GM19238 (cell line): ENCODE results near the gene SPATA13.
A peak's percentile ranks its signal among the peaks of the same experiment; 100 is the strongest.

ENCODE experiments used
- DNase-seq: peaks from one replicate; pipeline ENCODE4 v3.0.0; 2011; ENCODE audit warnings: low spot score; ENCODE audit not compliant: insufficient read length

Gene SPATA13

GRCh38 chr13:24141333-24141910 is 19.1 kb upstream of the SPATA13 start:
- no peak for DNase-seq

- DNase-seq = no peak
Measured at GRCh38 chr13:24142453-24142852, 18.1 kb upstream of the SPATA13 start.

- no peak for DNase-seq
Measured at GRCh38 chr13:24142886-24143285, 17.6 kb upstream of the SPATA13 start.

- no peak for DNase-seq
Measured at GRCh38 chr13:24145240-24145639, 15.3 kb upstream of the SPATA13 start.

GRCh38 chr13:24145674-24146073 is 14.8 kb upstream of the SPATA13 start:
- DNase-seq = no peak

- DNase-seq = no peak
Measured at GRCh38 chr13:24146961-24147569, 13.5 kb upstream of the SPATA13 start.

GRCh38 chr13:24147570-24147963 is 13.0 kb upstream of the SPATA13 start:
- DNase-seq = peak; percentile 23

GRCh38 chr13:24148414-24149235 is 11.9 kb upstream of the SPATA13 start:
- no peak for DNase-seq

GRCh38 chr13:24149246-24150032 is 11.1 kb upstream of the SPATA13 start:
- DNase-seq = no peak

- no peak for DNase-seq
Measured at GRCh38 chr13:24150572-24150971, 9.9 kb upstream of the SPATA13 start.

- DNase-seq = no peak
Measured at GRCh38 chr13:24151864-24152263, 8.7 kb upstream of the SPATA13 start.

GRCh38 chr13:24152292-24153214 is 8.0 kb upstream of the SPATA13 start:
- no peak for DNase-seq

GRCh38 chr13:24153347-24153746 is 7.2 kb upstream of the SPATA13 start:
- DNase-seq = no peak

GRCh38 chr13:24153979-24154701 is 6.4 kb upstream of the SPATA13 start:
- no peak for DNase-seq

GRCh38 chr13:24159357-24159756 is 1.2 kb upstream of the SPATA13 start:
- no peak for DNase-seq

GRCh38 chr13:24161010-24161775 is 673 bp downstream of the SPATA13 start:
- peak; percentile 28 for DNase-seq

GRCh38 chr13:24161980-24162525 is 1.5 kb downstream of the SPATA13 start:
- DNase-seq = no peak

- DNase-seq = no peak
Measured at GRCh38 chr13:24162604-24163003, 2.1 kb downstream of the SPATA13 start.

- no peak for DNase-seq
Measured at GRCh38 chr13:24165746-24166145, 5.2 kb downstream of the SPATA13 start.
